Measurements from ENCODE around the gene YWHAQ.
"Not testable (repeated sequence)": the region's sequence is repeated elsewhere in the genome, so short reads cannot be mapped to it uniquely, and the experiment has no call there.

The YWHAQ gene

DNA sequence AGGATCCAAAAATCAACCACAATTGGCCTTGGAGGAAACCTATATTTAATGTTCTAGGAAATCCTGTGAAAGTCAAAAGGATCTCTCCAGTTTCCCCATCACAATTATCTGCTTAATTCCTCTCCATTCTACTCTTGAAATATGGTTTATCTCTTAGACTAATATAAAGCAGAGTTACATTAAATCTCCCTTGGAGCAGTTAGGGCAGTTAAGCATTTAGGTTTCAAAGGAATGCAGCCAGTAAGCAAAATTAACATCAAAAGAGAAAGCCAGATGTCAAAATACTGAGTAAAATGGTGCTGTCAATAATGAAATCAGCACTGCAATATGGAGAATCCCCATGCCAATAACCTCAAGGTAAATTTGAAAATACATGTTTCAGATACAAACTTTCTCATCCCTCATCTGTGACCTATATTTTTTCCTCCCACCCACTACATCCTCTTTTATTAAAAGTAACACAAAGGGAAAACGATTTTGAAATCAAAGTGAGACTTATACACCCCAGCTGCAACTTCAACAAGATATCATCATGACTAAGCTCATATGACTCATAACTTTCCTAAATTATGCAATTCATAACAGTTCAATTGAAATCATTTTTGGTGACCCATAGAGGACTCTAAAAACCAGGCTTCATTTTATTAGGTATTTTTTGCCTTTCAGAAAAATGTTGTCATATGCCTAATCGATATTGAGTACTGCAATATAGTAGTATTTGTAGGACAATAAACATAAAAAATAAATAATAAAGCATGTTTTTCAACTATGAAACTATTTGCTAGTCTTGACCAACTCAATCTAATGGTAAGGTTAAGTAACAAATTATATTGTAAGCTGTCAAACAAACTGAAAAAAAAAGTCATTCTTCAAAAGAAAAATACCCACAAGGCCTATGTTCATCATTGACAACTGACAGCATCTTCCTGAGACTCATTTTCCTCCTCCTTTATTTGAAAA, 78.3 kb downstream of the YWHAQ start:
- no peak for DNase-seq (ENCODE audit: low read depth, low spot score)

GRCh38 chr2:9550859-9551391, 79.9 kb downstream of the YWHAQ start:
- not testable (repeated sequence) for DNase-seq (ENCODE audit: low read depth, low spot score)

DNA sequence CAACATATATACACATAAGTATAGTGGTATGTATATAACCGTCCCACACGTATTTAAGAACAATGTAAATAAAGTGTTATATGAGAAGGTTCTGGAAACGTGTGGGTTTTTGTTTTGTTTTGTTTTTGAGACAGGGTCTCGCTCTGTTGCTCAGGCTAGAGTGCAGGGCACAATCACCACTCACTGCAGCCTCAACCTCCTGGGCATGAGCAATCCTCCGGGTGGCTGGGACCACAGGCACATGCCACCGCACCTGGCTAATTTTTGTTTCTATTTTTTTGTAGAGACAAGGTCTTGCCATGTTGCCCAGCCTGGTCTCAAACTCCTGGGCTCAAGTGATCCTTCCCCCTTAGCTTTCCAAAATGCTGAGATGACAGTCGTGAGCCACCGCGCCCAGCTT, 81.4 kb downstream of the YWHAQ start:
- DNase-seq (ENCODE audit: low read depth, low spot score): no peak

DNA sequence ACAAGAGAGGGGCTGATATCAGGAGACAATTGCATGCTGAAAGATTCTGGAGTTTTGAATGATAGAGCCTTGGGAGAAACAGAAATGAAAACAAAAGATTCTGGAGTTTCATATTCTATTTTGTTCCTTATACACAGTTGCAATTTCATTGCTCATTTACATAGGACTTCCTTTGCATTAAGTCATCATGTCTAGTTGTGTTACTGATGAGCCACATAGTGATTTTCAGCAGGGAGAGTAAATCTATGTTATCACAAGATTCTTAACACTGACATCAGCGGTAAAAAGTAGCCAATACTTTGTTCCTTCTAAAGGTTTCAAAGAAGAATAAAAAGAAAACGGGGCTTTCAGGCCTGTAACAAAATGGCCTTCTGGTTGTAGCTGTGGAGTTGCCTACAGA, 82.3 kb downstream of the YWHAQ start:
- no peak for DNase-seq (ENCODE audit: low read depth, low spot score)

DNA sequence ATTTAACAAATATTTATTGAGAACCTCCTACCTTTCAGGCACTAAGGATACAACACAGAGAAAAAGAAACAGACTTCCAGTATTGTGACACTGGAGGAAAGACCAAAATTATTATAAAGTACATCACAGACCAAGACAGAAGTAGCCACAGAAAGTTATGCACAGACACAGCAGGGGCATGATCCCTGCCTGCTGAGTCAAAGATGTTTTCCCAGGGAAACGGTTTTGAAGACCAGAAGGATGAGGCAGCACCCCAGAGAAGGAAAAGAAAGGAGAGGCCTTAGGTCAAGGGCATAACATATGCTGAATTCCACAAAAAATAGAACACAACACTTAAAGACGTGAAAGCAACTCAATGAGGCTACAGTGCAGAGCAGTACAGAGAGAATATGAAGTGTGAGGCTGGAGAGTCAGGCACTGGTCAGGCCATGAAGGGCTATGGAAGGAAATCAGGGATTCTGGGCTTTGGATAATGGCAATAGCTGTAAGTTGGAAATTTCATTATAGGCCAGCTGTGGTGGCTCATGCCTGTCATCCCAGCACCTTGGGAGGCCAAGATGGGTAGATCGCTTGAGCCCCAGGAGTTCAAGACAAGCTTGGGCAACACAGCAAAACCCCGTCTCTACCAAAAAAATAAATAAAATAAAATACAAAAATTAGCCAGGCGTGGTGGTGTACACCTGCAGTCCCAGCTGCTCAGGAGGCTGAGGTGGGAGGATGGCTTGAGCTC, 83.4 kb downstream of the YWHAQ start:
- DNase-seq (ENCODE audit: low read depth, low spot score): no peak

DNA sequence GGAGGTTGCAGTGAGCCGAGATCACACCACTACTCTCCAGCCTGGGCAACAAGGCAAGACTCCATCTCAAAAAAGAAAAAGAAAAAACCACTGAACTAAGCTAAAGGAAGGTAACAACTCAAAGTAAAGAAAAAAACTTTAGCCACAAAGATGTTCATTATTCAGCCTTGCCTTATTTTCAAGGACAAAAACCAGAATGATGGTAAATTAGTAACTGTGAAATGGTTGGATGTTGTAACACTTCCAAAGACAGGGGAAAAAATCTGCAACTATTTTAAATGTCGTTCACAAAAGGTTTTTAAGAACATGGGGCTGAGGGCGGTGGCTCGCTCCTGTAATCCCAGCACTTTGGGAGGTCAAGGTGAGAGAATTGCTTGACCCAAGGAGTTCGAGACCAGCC, 85.3 kb downstream of the YWHAQ start:
- no peak for DNase-seq (ENCODE audit: low read depth, low spot score)

GRCh38 chr2:9543557-9543956, 87.2 kb downstream of the YWHAQ start:
- no peak for DNase-seq (ENCODE audit: low read depth, low spot score)

- DNase-seq (ENCODE audit: low read depth, low spot score): no peak
These were observed 91.3 kb downstream of the YWHAQ start for GRCh38 chr2:9539531-9539930.

DNA sequence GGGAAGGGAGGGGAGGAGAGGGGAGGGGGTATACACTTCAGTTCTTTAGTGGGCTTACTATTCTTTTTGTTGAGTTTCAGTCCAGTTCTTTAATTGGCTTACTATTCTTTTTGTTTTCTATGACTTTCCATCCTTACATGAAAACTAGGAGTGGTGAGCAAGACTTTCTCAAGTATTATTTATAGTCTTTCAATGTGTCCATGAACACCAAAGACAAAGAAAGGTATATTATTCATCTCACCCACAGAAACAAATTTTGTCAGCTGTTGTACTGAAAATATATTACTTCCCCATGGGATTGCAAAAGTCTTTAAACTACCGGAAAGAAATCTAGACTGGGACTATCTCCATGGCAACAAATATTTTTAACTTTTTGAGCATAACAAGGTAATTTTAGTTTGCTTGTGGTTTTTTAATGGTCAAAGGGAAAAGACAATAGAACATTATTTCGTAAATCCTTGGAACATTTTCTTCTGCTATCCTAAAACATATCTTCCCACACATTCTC, 92.7 kb downstream of the YWHAQ start:
- DNase-seq (ENCODE audit: low read depth, low spot score): no peak

GRCh38 chr2:9536504-9536903, 94.3 kb downstream of the YWHAQ start:
- no peak for DNase-seq (ENCODE audit: low read depth, low spot score)

DNA sequence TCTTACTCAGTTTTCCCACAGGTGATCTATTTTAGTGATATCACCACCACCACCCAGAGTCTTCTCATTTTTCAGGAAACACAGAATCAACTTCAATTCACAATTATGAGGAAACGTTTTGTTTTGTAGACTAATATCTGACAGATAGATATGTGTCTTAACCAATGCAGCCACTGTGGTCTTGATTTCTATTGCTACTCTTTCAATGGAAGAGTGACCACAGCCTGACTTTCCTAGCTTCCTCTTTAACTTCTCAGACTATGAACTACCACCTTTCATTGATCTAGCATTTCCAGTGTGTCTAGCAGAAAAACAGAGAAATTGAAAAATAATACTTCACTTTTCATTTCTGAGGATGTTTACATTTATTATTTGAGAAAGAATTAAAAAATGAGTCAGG, 95.6 kb downstream of the YWHAQ start:
- DNase-seq (ENCODE audit: low read depth, low spot score): no peak

Data from activated naive CD8-positive, alpha-beta T cell treated with anti-CD3 and anti-CD28 coated beads, Interleukin-2, amount 50 U/mL, for 16 hours (primary cell).